Measurements from ENCODE around the gene HS6ST3.

The HS6ST3 gene

GRCh38 chr13:96811049-96811448 is 721.1 kb downstream of the HS6ST3 start:
- H3K27ac ChIP-seq (ENCODE audit: low read depth, low read length, poor library complexity, severe bottlenecking), result no peak overlapping the region
- TF ChIP-seq EZH2 (IDR thresholded peaks at IDR 0.05; ENCODE audit: borderline replicate concordance, low read length), result no peak
- TF ChIP-seq CTCF (IDR thresholded peaks at IDR 0.05; ENCODE audit: low read length), result no peak
- H3K4me3 ChIP-seq (ENCODE audit: low read depth, low read length, poor library complexity, severe bottlenecking), result no peak overlapping the region
- H4K20me1 ChIP-seq (ENCODE audit: insufficient read depth, low read length), result no peaks in the 10 kb centered on the region
- no peaks in the 10 kb centered on the region for H3K79me2 ChIP-seq (ENCODE audit: insufficient read depth, low read length)
- no peaks in the 10 kb centered on the region for H3K4me1 ChIP-seq (ENCODE audit: insufficient read depth, low read length, severe bottlenecking)
- H3K27me3 ChIP-seq (ENCODE audit: insufficient read depth, low read length), result no peaks in the 10 kb centered on the region
- H2AFZ ChIP-seq (ENCODE audit: low read length), result no peak overlapping the region
- H3K9me3 ChIP-seq (ENCODE audit: low read length), result no peaks in the 10 kb centered on the region
- no peak overlapping the region for H3K4me2 ChIP-seq (ENCODE audit: low read length)
- H3K36me3 ChIP-seq (ENCODE audit: insufficient read depth, low read length), result no peaks in the 10 kb centered on the region
- no peaks in the 10 kb centered on the region for H3K9me2 ChIP-seq (ENCODE audit: low read depth, low read length)
- H3F3A ChIP-seq (ENCODE audit: insufficient read depth, low read length), result no peaks in the 10 kb centered on the region
- H3K9ac ChIP-seq (ENCODE audit: low read length), result no peak overlapping the region

- Histone ChIP-seq H3K9me3 (ENCODE audit: low read length) (no peaks in the 10 kb centered on the region), H3K36me3 (ENCODE audit: insufficient read depth, low read length) (no peaks in the 10 kb centered on the region), H2AFZ (ENCODE audit: low read length) (no peak overlapping the region), H4K20me1 (ENCODE audit: insufficient read depth, low read length) (no peaks in the 10 kb centered on the region), H3K9ac (ENCODE audit: low read length) (no peak overlapping the region), H3K9me2 (ENCODE audit: low read depth, low read length) (no peaks in the 10 kb centered on the region), H3F3A (ENCODE audit: insufficient read depth, low read length) (no peaks in the 10 kb centered on the region), H3K27me3 (ENCODE audit: insufficient read depth, low read length) (no peaks in the 10 kb centered on the region), H3K79me2 (ENCODE audit: insufficient read depth, low read length) (no peaks in the 10 kb centered on the region), H3K4me1 (ENCODE audit: insufficient read depth, low read length, severe bottlenecking) (no peaks in the 10 kb centered on the region), H3K4me3 (ENCODE audit: low read depth, low read length, poor library complexity, severe bottlenecking) (no peak overlapping the region), H3K27ac (ENCODE audit: low read depth, low read length, poor library complexity, severe bottlenecking) (no peak overlapping the region), H3K4me2 (ENCODE audit: low read length) (no peak overlapping the region)
- TF ChIP-seq CTCF (IDR thresholded peaks at IDR 0.05; ENCODE audit: low read length) (no peak), EZH2 (IDR thresholded peaks at IDR 0.05; ENCODE audit: borderline replicate concordance, low read length) (no peak)
These were observed 726.4 kb downstream of the HS6ST3 start for GRCh38 chr13:96816261-96816660.

- Histone ChIP-seq H4K20me1 (ENCODE audit: insufficient read depth, low read length) (no peaks in the 10 kb centered on the region), H3K79me2 (ENCODE audit: insufficient read depth, low read length) (no peaks in the 10 kb centered on the region), H2AFZ (ENCODE audit: low read length) (no peak overlapping the region), H3K9me2 (ENCODE audit: low read depth, low read length) (no peaks in the 10 kb centered on the region), H3K9ac (ENCODE audit: low read length) (no peak overlapping the region), H3K9me3 (ENCODE audit: low read length) (no peaks in the 10 kb centered on the region), H3K27ac (ENCODE audit: low read depth, low read length, poor library complexity, severe bottlenecking) (no peak overlapping the region), H3K4me1 (ENCODE audit: insufficient read depth, low read length, severe bottlenecking) (no peaks in the 10 kb centered on the region), H3F3A (ENCODE audit: insufficient read depth, low read length) (no peaks in the 10 kb centered on the region), H3K27me3 (ENCODE audit: insufficient read depth, low read length) (no peaks in the 10 kb centered on the region), H3K4me2 (ENCODE audit: low read length) (no peak overlapping the region), H3K4me3 (ENCODE audit: low read depth, low read length, poor library complexity, severe bottlenecking) (no peak overlapping the region), H3K36me3 (ENCODE audit: insufficient read depth, low read length) (no peaks in the 10 kb centered on the region)
- TF ChIP-seq CTCF (IDR thresholded peaks at IDR 0.05; ENCODE audit: low read length) (no peak), EZH2 (IDR thresholded peaks at IDR 0.05; ENCODE audit: borderline replicate concordance, low read length) (no peak)
These were observed 727.0 kb downstream of the HS6ST3 start for GRCh38 chr13:96816874-96817273.

Measured in OCI-LY1 (cell line).